Stimulated activated CD8-positive, alpha-beta memory T cell treated with anti-CD3 and anti-CD28 coated beads, Interleukin-4, amount 100 ng/mL, for 1 hour (primary cell): Measurements from ENCODE around the gene RFX3.

ENCODE experiments used
- DNase-seq, 2 donors: peaks; one replicate each; pipeline ENCODE4 v3.0.0-alpha.2; 2020; ENCODE audit warnings: low read depth in 2 of 2, low spot score in 1 of 2

Gene RFX3

GRCh38 chr9:3514786-3515185, 11.0 kb downstream of the RFX3 start:
- no peak for DNase-seq

- DNase-seq = no peak
Measured at GRCh38 chr9:3513265-3513818, 12.5 kb downstream of the RFX3 start.

- DNase-seq = no peak
Measured at GRCh38 chr9:3511551-3511950, 14.2 kb downstream of the RFX3 start.

- DNase-seq = no peak
Measured at GRCh38 chr9:3510796-3511195, 15.0 kb downstream of the RFX3 start.

DNA sequence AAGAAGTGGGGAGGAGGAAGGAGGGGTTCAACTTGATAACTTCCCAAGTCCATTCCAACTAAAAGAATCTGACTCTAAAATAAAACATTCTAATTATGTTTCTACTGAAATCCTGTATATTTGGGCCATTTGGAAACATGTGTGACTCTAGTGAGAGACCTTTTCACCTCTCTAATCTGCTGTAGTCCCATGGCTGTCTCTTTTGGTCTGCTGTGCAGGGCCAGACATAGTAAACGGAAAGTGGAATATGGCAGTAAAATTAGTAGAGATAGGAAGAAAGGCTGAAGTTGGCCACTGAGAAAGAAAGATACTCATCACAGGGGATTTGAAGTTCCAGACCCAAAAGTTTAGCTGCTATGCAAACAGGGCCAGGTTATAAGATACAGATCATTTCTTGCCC, 15.9 kb downstream of the RFX3 start:
- no peak for DNase-seq

DNA sequence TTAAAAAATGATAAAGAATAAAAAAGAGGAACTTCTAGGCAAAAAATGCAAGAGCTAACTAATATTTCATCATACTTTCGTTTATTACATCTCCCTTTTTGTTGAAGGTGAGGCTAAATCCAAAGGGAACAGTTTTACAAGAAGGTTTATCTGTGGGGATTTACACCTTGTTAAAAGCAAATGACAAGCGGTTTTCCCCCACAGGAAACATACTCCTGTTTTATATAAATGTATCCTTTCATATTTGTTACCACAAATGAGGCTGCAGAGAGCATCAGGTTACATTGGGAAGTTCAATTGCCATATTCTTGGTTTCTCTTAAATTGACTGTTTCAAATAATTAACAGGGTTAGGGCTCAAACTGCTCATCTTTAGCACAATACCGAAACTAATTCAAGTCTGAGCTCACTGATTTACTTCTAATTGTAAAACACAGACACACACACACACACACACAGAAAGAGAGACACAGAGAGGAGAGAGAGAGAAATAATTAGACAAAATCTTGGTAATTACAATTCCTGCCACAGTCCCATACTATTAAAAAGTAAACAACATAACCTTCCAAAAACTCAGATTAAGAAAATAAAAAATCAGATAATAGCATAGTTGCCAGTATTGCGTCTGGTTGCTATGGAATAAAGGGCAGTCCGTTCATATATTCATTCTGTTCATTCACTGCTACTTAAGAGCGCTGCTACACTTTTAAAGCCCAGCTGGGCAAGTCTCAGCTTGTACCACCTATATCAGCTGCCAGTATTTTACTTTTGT, 17.1 kb downstream of the RFX3 start:
- no peak for DNase-seq

DNA sequence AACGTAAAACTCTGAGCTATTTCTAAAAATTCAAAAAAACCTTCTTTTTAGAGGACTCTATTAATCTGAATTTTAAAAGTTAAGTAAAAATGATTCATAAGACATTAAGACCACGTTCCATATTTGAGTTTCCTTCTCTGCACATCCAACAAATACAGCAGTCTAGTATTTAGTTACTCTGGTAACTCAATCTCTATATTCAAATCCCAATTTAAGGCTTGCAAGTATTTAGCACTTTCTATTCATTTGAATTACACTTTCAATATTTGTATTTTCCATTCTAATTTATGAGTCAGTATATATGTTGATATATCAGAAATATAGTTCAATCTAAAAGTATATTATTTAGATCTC, 17.7 kb downstream of the RFX3 start:
- DNase-seq = no peak

DNA sequence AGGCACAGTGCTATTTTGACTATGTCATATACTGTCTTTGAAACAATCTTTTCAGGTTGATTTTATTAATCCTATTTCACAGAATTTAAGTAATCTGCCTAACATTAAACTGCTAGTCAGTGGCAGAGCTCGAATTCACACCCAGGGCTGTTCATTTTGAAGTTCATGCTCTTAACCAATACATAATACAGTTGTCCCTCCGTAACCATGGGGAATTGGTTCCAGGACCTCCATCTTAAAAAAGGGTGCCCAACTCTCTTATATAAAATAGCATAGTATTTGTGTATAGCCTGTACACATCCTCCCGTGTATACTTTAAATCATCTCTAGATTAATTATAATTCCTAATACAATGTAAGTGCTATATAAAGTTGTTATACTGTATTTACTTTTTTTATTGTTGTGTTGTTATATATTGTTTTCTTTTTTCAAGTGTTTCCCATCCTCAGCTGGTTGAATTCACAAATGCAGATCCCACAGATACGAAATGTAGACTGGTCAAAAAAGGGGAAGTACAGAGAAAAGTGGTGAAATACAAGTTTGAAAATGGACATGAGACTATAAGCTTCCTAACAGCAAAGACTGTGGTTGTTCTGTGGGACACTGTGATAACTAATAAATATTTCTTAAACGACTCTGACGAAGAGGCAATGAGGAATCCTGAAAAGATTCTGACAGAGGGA, 18.3 kb downstream of the RFX3 start:
- no peak for DNase-seq

GRCh38 chr9:3506164-3506563, 19.6 kb downstream of the RFX3 start:
- no peak for DNase-seq

- no peak for DNase-seq
Measured at GRCh38 chr9:3502560-3503398, 23.0 kb downstream of the RFX3 start.

- no peak for DNase-seq
Measured at GRCh38 chr9:3500044-3500443, 25.8 kb downstream of the RFX3 start.

DNA sequence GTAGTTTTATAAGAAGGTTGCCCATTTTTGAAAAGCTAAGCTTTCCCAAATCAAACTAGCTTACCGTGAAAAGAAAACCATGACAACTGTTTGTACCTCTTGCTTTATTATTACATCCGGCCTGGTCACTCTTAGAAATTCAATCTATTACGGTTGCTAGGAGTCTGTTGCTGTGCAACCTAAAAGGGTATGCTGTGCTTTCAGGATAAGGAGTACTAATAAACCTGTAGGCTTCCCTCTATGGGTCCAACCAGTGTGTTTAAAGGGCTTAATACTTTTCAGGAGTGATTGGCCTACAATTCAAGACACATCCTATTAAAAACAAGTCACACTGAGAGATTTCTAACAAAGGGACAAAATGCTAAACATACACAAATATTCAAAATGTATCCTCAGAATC, 27.1 kb downstream of the RFX3 start:
- no peak for DNase-seq

- DNase-seq = no peak
Measured at GRCh38 chr9:3497857-3498256, 27.9 kb downstream of the RFX3 start.

GRCh38 chr9:3497401-3497800, 28.4 kb downstream of the RFX3 start:
- DNase-seq = no peak

- DNase-seq = no peak
Measured at GRCh38 chr9:3495855-3496254, 29.9 kb downstream of the RFX3 start.

GRCh38 chr9:3492214-3492613, 33.6 kb downstream of the RFX3 start:
- no peak for DNase-seq

- DNase-seq = no peak
Measured at GRCh38 chr9:3491450-3491849, 34.4 kb downstream of the RFX3 start.

- no peak for DNase-seq
Measured at GRCh38 chr9:3490957-3491356, 34.8 kb downstream of the RFX3 start.

GRCh38 chr9:3482578-3482977, 43.2 kb downstream of the RFX3 start:
- no peak for DNase-seq

GRCh38 chr9:3480353-3480655, 45.5 kb downstream of the RFX3 start:
- no peak for DNase-seq

DNA sequence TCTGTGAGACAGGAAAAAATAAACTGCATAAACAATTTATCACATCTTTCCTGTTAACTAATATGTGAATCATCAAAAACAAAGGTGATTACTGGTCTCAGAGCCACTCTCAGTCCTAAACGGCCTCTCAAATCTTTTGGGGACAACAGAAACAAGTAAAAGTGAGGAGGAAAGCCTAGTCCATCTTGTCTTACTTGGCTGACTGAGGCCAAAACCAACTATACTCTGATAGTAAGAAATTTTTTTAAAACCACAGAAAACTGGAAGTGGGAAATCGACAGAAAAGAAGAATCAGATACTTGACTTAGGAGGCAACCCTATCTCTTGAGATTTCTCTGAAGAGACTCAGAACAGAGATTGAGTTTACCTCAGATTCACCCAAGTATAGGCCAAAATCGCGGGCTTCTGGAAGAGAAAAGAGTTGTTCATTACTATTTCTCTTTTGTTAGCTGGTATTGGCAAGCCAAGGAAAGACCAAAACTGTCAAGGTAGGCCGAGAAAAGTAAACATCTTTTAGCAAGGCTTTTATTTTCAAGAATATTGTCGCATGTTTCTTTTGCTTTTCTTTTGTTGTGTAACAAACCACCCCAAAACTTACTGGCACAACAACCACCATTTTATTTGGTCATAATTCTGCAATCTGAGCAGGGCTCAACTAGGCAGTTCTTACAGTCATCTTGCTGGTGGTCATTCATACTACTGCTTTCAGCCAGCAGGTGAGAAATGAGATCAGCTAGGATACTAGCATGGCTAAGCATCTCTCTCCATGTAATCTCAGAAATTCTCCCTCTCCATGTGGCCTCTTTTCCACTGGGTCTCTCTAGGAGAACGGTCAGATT, 46.1 kb downstream of the RFX3 start:
- DNase-seq = no peak
